Superior temporal gyrus (tissue), 1 donor: Measurements from ENCODE around the gene ANXA9.

ENCODE experiments used
- DNase-seq: peaks from one replicate; pipeline ENCODE4 v3.0.0-alpha.2; 2016; ENCODE audit errors: extremely low spot score

Gene ANXA9

GRCh38 chr1:150981805-150982712 lies at the start of gene ANXA9:
TSS of gene ANXA9 (plus strand) at chr1:150982292. CDS start at chr1:150983106, 814 bp downstream.
- no peak for DNase-seq

DNA sequence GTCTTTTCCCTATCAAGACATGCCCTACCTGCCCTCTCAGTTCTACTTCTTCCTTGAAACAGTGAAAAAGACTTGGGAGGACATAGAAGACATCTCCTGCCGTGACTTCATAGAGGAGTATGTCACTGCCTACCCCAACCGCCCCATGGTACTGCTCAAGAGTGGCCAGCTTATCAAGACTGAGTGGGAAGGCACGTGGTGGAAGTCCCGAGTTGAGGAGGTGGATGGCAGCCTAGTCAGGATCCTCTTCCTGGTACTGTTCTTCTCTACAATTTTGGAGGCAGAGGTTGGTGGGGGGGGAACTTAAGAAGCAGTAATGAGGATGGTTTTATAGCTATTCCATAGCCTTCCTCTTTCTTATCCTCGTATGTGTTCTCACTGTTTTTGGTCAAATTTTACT lies 37.2 kb upstream of the ANXA9 start:
- DNase-seq: no peak

GRCh38 chr1:150954708-150955107 lies 27.4 kb upstream of the ANXA9 start:
- DNase-seq: no peak

DNA sequence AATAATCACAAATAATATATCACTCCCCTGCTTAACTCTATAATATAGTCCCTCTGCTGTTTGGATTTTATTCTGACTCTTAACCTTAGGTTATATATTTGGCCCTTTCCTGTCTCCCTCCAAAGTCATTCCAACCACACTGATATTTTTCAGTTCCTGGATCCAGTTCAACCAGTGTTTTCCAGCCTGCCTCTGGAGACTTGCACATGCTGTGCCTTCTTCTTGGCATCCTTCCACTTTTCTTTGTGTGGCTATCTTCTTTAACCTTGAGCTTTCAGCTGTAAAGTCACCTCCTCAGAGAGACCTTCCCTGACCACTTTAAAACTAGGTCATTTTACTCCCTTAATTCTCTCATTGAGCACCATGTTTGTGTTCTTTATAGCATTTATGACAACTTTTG lies 26.8 kb upstream of the ANXA9 start:
- DNase-seq: no peak

DNA sequence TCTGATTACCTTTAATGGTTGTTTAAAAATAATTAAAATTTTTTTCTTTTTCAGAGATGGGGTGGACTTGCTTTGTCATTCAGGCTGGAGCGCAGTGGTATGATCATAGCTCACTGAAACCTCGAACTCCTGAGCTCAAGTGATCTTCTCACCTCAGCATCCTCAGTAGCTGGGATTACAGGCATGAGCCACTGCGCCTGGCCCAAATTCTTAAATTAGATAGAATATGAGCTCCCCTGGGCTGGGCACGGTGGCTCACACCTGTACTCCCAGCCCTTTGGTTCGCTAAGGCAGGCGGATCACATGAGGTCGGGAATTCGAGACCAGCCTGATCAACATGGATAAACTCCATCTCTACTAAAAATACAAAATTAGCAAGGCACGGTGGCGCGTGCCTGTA lies 24.4 kb upstream of the ANXA9 start:
- DNase-seq: no peak

DNA sequence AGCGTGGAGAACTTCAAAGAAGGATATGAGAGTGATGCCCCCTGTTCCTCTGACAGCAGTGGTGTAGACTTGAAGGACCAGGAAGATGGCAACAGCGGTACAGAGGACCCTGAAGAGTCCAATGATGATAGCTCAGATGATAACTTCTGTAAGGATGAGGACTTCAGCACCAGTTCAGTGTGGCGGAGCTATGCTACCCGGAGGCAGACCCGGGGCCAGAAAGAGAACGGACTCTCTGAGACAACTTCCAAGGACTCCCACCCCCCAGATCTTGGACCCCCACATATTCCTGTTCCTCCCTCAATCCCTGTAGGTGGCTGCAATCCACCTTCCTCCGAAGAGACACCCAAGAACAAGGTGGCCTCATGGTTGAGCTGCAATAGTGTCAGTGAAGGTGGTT lies 21.4 kb upstream of the ANXA9 start:
- no peak for DNase-seq

- DNase-seq: no peak
Observed at GRCh38 chr1:150961756-150962155, 20.3 kb upstream of the ANXA9 start.

GRCh38 chr1:150963321-150964163 lies 18.6 kb upstream of the ANXA9 start:
- no peak for DNase-seq

DNA sequence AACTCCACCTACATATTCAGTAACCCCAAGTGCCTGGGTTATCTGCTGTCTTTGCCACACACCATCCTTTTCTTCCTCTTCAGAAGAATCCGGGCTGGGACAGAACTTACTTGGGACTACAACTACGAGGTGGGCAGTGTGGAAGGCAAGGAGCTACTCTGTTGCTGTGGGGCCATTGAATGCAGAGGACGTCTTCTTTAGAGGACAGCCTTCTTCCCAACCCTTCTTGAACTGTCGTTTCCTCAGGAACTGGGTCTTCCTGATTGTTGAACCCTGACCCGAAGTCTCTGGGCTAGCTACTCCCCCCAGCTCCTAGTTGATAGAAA lies 18.0 kb upstream of the ANXA9 start:
- no peak for DNase-seq

DNA sequence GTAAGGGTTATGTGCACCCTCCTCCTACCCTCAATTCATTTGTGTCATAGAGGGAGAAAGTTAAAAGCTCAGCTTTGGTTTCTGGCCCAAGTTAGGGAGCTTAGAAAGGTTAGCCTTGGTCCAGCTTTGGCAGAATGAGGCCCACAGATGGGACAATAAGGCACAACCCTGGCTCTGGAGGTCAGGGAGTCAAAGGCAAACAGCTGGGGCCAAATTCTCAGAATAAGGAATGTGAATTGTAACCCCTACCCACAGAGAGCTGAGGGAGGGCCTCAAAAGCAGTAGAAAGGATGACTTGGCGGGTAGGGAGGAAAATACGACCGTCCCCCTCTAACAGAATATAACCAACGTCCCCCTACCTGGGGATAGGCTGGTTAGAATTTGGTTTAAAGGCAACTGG lies 16.5 kb upstream of the ANXA9 start:
- DNase-seq: no peak

- peak; percentile 56 for DNase-seq
Observed at GRCh38 chr1:150966011-150966410, 16.1 kb upstream of the ANXA9 start.

DNA sequence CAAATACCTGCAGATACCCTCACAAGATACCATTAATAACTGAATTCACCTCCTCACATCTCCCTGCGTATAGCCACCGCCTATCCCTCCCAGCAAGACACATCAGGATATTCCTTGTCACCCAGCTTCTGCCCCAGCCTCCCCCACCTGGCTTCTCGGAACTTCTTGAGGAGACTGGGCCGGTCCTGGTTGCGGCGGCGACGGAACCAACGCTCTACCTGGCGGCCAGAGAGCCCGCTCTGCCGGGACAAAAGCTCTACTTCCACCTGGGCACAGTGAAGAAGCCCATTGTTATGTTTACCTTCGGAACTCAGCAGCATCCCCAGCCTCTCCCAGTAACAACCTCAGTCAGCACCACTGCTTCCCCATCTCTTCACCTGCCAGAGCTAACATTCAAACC lies 14.2 kb upstream of the ANXA9 start:
- no peak for DNase-seq

- DNase-seq: peak; percentile 82
Observed at GRCh38 chr1:150968491-150968890, 13.6 kb upstream of the ANXA9 start.

DNA sequence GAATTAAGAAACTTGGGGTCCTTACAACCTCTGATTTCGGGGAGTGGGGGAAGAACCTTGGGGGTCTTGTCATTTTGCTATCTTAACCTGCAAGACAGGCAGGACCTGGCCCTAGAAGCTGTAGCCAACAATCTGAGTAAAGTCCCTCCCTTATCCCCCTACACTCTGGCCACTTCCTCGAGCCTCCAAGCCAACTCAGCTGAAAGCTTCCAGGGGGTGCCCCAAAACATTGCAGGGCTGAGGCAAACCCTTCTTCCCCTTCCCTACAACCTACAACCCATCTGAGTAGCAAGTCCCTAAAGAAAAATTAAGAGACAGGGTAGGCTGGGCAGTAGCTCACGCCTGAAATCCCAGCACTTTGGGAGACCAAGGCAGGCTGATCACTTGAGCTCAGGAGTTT lies 12.5 kb upstream of the ANXA9 start:
- DNase-seq: no peak

- no peak for DNase-seq
Observed at GRCh38 chr1:150970808-150971582, 11.1 kb upstream of the ANXA9 start.

GRCh38 chr1:150971583-150972416 lies 10.3 kb upstream of the ANXA9 start:
- no peak for DNase-seq

GRCh38 chr1:150972417-150972940 lies 9.6 kb upstream of the ANXA9 start:
- DNase-seq: no peak

DNA sequence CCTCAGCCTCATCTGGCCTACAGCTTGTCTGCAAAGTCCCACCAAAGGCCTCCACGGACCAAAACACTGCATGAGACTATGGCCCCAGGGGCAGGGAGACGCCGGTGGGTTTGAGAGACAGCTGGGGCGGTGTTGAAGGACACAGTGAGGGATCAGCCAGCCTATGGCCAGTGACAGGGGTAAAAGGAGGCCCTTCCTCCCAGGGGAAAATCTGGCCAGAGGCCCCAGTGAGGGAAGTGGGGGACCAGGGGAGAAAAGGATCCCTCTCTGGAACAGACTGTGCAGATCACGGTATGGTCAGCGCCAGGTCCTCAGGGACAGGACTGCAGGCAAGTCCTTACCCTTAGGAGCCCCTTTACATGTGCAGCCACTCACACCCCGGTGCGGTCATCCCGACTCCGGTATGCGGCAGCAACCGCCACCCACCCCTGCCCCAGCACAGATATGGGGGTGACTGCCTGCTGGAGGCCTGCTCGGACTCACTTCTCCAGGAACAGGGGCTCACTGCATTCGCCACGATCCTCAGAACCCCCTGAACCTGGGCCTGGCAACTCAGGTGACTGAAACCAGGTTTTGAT lies 8.7 kb upstream of the ANXA9 start:
- DNase-seq: no peak

DNA sequence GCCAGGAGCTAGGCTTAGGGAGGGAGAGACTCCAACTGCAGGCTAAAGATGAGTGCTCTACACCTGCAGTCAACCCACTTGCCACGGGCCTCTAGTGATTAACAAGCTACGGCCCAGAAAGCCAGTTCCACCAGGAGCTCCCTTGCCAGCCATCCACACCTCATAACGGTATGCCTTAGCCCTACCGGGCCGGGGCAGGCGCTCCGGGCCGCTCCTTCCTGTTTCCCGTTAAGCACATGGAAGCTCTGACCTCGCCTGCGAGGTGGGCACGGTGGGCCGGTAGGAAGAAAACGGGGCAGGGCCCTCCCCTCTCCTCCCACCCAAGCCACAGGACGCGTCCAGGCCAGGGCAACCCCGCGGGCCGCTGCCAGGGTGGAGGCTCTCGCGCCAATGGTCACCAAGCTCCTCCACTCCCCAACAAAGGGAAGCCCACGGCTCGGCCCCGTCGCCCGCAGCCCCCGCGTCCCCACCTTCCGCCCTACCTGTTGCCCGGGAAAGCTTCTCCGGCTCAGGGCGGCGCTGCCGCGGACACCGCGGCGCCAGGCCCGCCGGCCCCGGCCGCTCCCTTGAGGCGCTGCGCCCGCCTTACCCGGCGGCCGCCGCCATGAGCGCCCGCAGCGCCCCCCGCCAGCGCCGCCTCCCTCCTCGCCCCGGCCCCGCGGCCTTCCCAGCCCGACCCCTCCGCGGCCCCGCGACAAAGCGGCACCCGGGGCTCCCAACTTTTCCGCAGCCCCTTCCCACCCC lies 8.1 kb upstream of the ANXA9 start:
- no peak for DNase-seq
